Measurements from ENCODE around the gene RPL38.

RPL38 gene

DNA sequence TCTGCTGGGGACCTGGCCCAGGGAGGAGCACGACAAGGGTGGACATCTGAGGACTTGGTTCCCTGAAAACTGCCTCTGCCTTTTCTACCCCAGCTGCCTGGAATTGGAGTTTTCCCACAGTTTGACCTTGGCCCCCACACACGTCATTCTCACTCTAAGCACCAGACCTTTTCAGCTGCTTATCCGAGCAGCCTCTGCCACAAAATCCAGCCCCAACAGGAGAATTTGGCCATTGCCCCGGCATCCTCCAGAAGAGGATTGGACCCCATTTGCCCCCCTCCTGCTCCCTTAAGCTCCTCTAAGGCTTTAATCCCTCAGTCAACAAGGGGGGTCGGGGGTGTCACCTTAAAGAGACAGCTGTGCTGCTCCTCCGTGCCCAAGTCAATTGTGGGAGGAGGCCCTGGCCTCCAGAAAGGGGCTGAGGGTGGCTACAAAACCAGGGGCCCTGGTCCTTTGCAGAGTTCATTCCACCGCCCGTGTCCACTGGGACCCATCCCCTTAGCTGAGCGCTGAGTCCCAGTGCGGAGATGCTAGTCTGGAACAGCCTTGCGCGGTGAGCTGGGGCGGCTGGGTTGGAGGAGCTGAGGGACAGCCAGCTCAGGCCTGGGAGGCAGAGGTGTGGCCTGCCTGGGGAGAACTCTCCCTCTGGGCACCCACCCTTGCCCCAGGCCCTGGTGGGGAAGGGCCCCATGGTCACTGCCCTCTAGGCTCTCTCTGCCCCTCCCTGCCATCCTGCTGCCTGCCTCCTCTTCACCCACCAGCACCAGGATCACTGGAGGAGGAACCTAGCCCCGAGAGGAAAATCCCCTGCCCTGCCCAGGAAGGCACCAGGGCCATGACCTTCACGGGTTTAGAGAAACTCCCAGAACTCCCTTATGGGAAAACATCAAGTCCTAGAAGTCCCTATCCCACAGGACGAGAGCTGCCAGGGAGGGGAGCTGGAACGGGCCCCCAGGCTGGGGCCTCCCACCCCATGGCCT is 28.7 kb downstream of the RPL38 start:
- H3K9me3 ChIP-seq (ENCODE audit: insufficient read depth, low read length, severe bottlenecking): no peaks in the 10 kb centered on the region
- no peak overlapping the region for H3K27ac ChIP-seq (ENCODE audit: low read length)
- no peaks in the 10 kb centered on the region for H3K36me3 ChIP-seq (ENCODE audit: insufficient read depth, low read length)
- no peaks in the 10 kb centered on the region; the same call in 1 of the 2 replicates for H4K20me1 ChIP-seq (ENCODE audit: insufficient read depth, low read length)
- H3K4me1 ChIP-seq (ENCODE audit: insufficient read depth, low read length): no peaks in the 10 kb centered on the region
- H3K79me2 ChIP-seq (ENCODE audit: insufficient read depth, low read length): no peaks in the 10 kb centered on the region
- DNase-seq: no peak
- no peak overlapping the region for H3K4me3 ChIP-seq (ENCODE audit: low read depth in 1 of 2, low read length in 2 of 2)
- H3K27me3 ChIP-seq (ENCODE audit: insufficient read depth, low read length, poor library complexity): no peaks in the 10 kb centered on the region
- no peak for ATAC-seq (ENCODE audit: insufficient read depth, low read depth)
- TF ChIP-seq EZH2 (IDR thresholded peaks at IDR 0.05; ENCODE audit: borderline replicate concordance, low read depth, low read length, severe bottlenecking): no peak
- TF ChIP-seq, protein P1, sequence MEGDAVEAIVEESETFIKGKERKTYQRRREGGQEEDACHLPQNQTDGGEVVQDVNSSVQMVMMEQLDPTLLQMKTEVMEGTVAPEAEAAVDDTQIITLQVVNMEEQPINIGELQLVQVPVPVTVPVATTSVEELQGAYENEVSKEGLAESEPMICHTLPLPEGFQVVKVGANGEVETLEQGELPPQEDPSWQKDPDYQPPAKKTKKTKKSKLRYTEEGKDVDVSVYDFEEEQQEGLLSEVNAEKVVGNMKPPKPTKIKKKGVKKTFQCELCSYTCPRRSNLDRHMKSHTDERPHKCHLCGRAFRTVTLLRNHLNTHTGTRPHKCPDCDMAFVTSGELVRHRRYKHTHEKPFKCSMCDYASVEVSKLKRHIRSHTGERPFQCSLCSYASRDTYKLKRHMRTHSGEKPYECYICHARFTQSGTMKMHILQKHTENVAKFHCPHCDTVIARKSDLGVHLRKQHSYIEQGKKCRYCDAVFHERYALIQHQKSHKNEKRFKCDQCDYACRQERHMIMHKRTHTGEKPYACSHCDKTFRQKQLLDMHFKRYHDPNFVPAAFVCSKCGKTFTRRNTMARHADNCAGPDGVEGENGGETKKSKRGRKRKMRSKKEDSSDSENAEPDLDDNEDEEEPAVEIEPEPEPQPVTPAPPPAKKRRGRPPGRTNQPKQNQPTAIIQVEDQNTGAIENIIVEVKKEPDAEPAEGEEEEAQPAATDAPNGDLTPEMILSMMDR (IDR thresholded peaks at IDR 0.05; ENCODE audit: borderline replicate concordance, extremely low read depth, low read length, poor library complexity, severe bottlenecking): no peak
- H3K9ac ChIP-seq (ENCODE audit: low read depth, low read length): no peak overlapping the region
- H3K4me2 ChIP-seq (ENCODE audit: insufficient read depth, low read length): no peak overlapping the region
- H2AFZ ChIP-seq (ENCODE audit: low read depth, low read length): no peak overlapping the region

DNA sequence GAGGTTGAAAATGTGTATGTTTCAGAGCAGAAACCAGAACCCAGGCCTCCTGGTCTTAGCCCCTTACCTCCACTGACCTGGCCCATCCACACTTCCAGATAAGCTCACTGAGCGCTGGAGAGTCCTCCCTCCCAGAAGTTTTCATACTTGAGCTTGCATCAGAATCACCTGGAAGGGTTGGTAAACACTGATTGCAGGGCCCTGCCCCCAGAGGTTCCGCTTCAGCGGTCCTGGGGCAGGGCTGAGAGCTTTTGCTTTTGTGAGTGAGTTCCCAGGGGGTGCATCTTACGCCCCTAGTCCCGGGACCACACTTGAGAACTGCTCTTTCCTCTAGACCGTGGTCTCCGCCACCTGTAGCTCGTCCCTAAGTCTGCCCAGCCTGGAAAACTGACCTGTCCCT is 30.5 kb downstream of the RPL38 start:
- H3K9ac ChIP-seq (ENCODE audit: low read depth, low read length): no peak overlapping the region
- H3K4me3 ChIP-seq (ENCODE audit: low read depth in 1 of 2, low read length in 2 of 2): no peak overlapping the region
- no peak overlapping the region for H3K27ac ChIP-seq (ENCODE audit: low read length)
- no peak for TF ChIP-seq EZH2 (IDR thresholded peaks at IDR 0.05; ENCODE audit: borderline replicate concordance, low read depth, low read length, severe bottlenecking)
- TF ChIP-seq, protein P1 (IDR thresholded peaks at IDR 0.05; ENCODE audit: borderline replicate concordance, extremely low read depth, low read length, poor library complexity, severe bottlenecking): no peak
- no peak overlapping the region for H2AFZ ChIP-seq (ENCODE audit: low read depth, low read length)
- no peak overlapping the region for H3K4me2 ChIP-seq (ENCODE audit: insufficient read depth, low read length)
- no peaks in the 10 kb centered on the region for H3K36me3 ChIP-seq (ENCODE audit: insufficient read depth, low read length)
- no peaks in the 10 kb centered on the region for H3K4me1 ChIP-seq (ENCODE audit: insufficient read depth, low read length)
- no peaks in the 10 kb centered on the region for H3K9me3 ChIP-seq (ENCODE audit: insufficient read depth, low read length, severe bottlenecking)
- no peaks in the 10 kb centered on the region for H3K79me2 ChIP-seq (ENCODE audit: insufficient read depth, low read length)
- no peak for DNase-seq
- no peaks in the 10 kb centered on the region; the same call in 1 of the 2 replicates for H4K20me1 ChIP-seq (ENCODE audit: insufficient read depth, low read length)
- ATAC-seq (ENCODE audit: insufficient read depth, low read depth): no peak
- H3K27me3 ChIP-seq (ENCODE audit: insufficient read depth, low read length, poor library complexity): no peaks in the 10 kb centered on the region

DNA sequence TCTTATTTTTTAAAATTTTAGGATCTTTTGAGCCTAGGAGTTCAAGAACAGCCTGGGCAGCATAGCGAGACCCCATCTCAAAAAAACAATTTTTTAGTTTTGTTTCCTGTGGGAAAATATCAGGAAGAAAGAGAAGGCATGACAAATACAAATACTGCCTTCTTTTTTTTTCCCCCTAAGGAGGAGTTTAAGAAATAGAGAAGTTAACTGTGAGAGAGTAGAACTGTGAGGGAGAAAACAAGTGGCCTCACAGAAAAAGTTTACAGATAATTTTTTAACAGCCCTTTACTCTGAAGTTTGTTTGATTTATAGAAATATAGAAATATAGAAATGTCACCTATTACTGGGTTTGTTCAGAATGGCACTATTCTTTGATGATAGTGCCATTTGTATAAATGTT is 31.0 kb downstream of the RPL38 start:
- Histone ChIP-seq H3K9ac (ENCODE audit: low read depth, low read length) (no peak overlapping the region), H3K36me3 (ENCODE audit: insufficient read depth, low read length) (no peaks in the 10 kb centered on the region), H3K4me1 (ENCODE audit: insufficient read depth, low read length) (no peaks in the 10 kb centered on the region), H4K20me1 (ENCODE audit: insufficient read depth, low read length) (no peaks in the 10 kb centered on the region; the same call in 1 of the 2 replicates), H3K9me3 (ENCODE audit: insufficient read depth, low read length, severe bottlenecking) (no peaks in the 10 kb centered on the region), H3K4me3 (ENCODE audit: low read depth in 1 of 2, low read length in 2 of 2) (no peak overlapping the region), H3K27ac (ENCODE audit: low read length) (no peak overlapping the region), H3K27me3 (ENCODE audit: insufficient read depth, low read length, poor library complexity) (no peaks in the 10 kb centered on the region), H3K79me2 (ENCODE audit: insufficient read depth, low read length) (no peaks in the 10 kb centered on the region), H2AFZ (ENCODE audit: low read depth, low read length) (no peak overlapping the region), H3K4me2 (ENCODE audit: insufficient read depth, low read length) (no peak overlapping the region)
- DNase-seq (no peak), ATAC-seq (ENCODE audit: insufficient read depth, low read depth) (no peak)
- TF ChIP-seq, protein P1 (IDR thresholded peaks at IDR 0.05; ENCODE audit: borderline replicate concordance, extremely low read depth, low read length, poor library complexity, severe bottlenecking): no peak
- no peak for TF ChIP-seq EZH2 (IDR thresholded peaks at IDR 0.05; ENCODE audit: borderline replicate concordance, low read depth, low read length, severe bottlenecking)
